Fibroblast of peridontal ligament (primary cell): ENCODE measurements around the gene UBAC2.

Source experiments
- DNase-seq: peaks from one replicate; pipeline ENCODE4 v3.0.0-alpha.2; 2010; ENCODE audit errors: extremely low read depth

Gene UBAC2

DNA sequence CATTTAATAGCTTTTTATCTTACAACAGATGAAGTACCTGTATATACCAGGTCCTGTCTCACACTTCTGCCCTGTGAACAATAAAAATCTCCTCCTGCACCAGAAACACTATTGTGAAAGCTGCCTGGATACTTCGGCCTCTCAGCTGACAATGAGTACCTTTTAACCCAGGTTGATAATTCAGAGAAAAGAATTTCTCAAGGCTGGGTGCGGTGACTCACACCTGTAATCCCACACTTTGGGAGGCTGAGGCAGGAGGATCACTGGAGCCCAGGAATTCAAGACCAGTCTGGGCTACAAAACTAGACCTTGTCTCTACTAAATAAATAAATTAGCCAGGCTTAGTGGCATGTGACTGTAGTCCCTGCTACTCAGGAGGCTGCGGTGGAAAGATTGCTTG lies 235.3 kb downstream of the UBAC2 start:
- DNase-seq, result no peak
